GM12873 (cell line): ENCODE data around the gene TIAM1.
A peak's percentile ranks its signal among the peaks of the same experiment; 100 is the strongest.

ENCODE experiments used
- CTCF ChIP-seq: IDR thresholded peaks from 2 replicates; pipeline ENCODE4 v1.5.1; 2012; ENCODE audit warnings: low read depth, mild to moderate bottlenecking, moderate library complexity, low read length, control low read depth; ENCODE audit not compliant: insufficient read depth; ENCODE audit errors: missing control alignments

Gene TIAM1

GRCh38 chr21:31099122-31099521, 244.9 kb downstream of the TIAM1 start:
- TF ChIP-seq CTCF: no peak

- peak; percentile 90 for TF ChIP-seq CTCF
Observed at GRCh38 chr21:31098576-31099005, 245.5 kb downstream of the TIAM1 start.

- no peak for TF ChIP-seq CTCF
Observed at GRCh38 chr21:31092832-31093625, 251.0 kb downstream of the TIAM1 start.

GRCh38 chr21:31090376-31090775, 253.7 kb downstream of the TIAM1 start:
- TF ChIP-seq CTCF: no peak

- no peak for TF ChIP-seq CTCF
Observed at GRCh38 chr21:31088474-31088751, 255.6 kb downstream of the TIAM1 start.

- TF ChIP-seq CTCF: no peak
Observed at GRCh38 chr21:31087639-31088473, 256.2 kb downstream of the TIAM1 start.

- no peak for TF ChIP-seq CTCF
Observed at GRCh38 chr21:31084689-31085088, 259.4 kb downstream of the TIAM1 start.
